Spleen (tissue), 11 donors: Measurements from ENCODE around the gene KRABD2.

Experiments
- DNase-seq: peaks from one replicate; pipeline ENCODE4 v3.0.0-alpha.2; 2020
- H3K27ac ChIP-seq, 8 donors: fragments of 200-600 bp; sonication (generic) in 7 of 8; 1 replicate in 4 of 8; 2 replicates in 4 of 8; pipeline versions ENCODE4 v1.5.0 to v1.8.0; 2016 to 2021; ENCODE audit warnings: inconsistent platforms in 4 of 8, mild to moderate bottlenecking in 4 of 8, moderate library complexity in 1 of 8
- H3K27me3 ChIP-seq, 7 donors: fragments of 200-600 bp; sonication (generic) in 6 of 7; replicated peaks in 1 of 7; 1 replicate in 4 of 7; 2 replicates in 3 of 7; pipeline versions ENCODE4 v1.5.0 to v1.8.0; 2016 to 2021; ENCODE audit warnings: inconsistent platforms in 3 of 7, mild to moderate bottlenecking in 1 of 7
- H3K36me3 ChIP-seq, 6 donors: fragments of 200-600 bp; sonication (generic) in 5 of 6; 1 replicate in 4 of 6; 2 replicates in 2 of 6; pipeline versions ENCODE4 v1.5.0 to v1.8.0; 2016 to 2021; ENCODE audit warnings: inconsistent platforms in 2 of 6
- H3K4me1 ChIP-seq, 6 donors: fragments of 200-600 bp; sonication (generic) in 5 of 6; 1 replicate in 3 of 6; 2 replicates in 3 of 6; pipeline versions ENCODE4 v1.5.0 to v1.8.0; 2016 to 2021; ENCODE audit warnings: inconsistent platforms in 3 of 6
- H3K4me3 ChIP-seq, 8 donors: fragments of 200-600 bp; sonication (generic) in 7 of 8; 1 replicate in 4 of 8; 2 replicates in 4 of 8; pipeline versions ENCODE4 v1.5.0 to v1.8.0; 2016 to 2021; ENCODE audit warnings: inconsistent platforms in 4 of 8, mild to moderate bottlenecking in 4 of 8, moderate library complexity in 2 of 8
- H3K9me3 ChIP-seq, 8 donors: fragments of 200-600 bp; sonication (generic) in 7 of 8; 1 replicate in 4 of 8; 2 replicates in 4 of 8; pipeline versions ENCODE4 v1.5.0 to v1.8.0; 2016 to 2021; ENCODE audit warnings: inconsistent platforms in 4 of 8
- POLR2A ChIP-seq, 3 donors: fragments of 450-650 bp; IDR thresholded peaks; one replicate each; pipeline ENCODE4 v1.5.1; 2017; ENCODE audit warnings: antibody characterized with exemption in 3 of 3, mild to moderate bottlenecking in 1 of 3
- POLR2AphosphoS5 ChIP-seq, 3 donors: sonication (generic); formaldehyde crosslinking; IDR thresholded peaks; one replicate each; pipeline ENCODE4 v1.5.1; 2017; ENCODE audit warnings: antibody characterized with exemption in 3 of 3
- WGBS, 5 donors: extraction: QIAGEN DNeasy Blood & Tissue Kit in 3 of 5; methylation state at CpG; one replicate each; pipeline versions ENCODE4 v1.1.5 to v1.1.7; 2013 to 2018; 5-methylcytosine and 5-hydroxymethylcytosine counted together
- intact Hi-C: fragments of 100-400 bp; cut with DNase I; formaldehyde crosslinking; loops from one replicate; pipeline ENCODE4 v1.15.0; 2023; ENCODE audit warnings: low total_unique reads
- TF ChIP-seq, protein P1 (sequence below), 11 experiments: fragments of 200-600 bp in 7 of 11; fragments of 450-650 bp in 4 of 11; sonication (generic) in 4 of 11; IDR thresholded peaks in 8 of 11; conservative IDR thresholded peaks in 3 of 11; 1 replicate in 7 of 11; 2 replicates in 4 of 11; pipeline versions ENCODE4 v1.4.0 to v1.8.0; 2016 to 2021; ENCODE audit warnings: antibody characterized with exemption in 11 of 11, inconsistent platforms in 4 of 11, mild to moderate bottlenecking in 1 of 11
- donor health status: healthy with polysubstance abuse.
- donor health status: DM: no; HTN: no; CAD: no; lungs with moderate emphysema.
- donor health status: DM: no; HTN: no; CAD: no.
- donor health status: Bipolar disorder and iron deficiency.
- donor health status: healthy.
- donor health status: DM: no; HTN: no; CAD: no.
- donor health status: DM: yes; HTN: yes; CAD: no.

Gene KRABD2

DNA sequence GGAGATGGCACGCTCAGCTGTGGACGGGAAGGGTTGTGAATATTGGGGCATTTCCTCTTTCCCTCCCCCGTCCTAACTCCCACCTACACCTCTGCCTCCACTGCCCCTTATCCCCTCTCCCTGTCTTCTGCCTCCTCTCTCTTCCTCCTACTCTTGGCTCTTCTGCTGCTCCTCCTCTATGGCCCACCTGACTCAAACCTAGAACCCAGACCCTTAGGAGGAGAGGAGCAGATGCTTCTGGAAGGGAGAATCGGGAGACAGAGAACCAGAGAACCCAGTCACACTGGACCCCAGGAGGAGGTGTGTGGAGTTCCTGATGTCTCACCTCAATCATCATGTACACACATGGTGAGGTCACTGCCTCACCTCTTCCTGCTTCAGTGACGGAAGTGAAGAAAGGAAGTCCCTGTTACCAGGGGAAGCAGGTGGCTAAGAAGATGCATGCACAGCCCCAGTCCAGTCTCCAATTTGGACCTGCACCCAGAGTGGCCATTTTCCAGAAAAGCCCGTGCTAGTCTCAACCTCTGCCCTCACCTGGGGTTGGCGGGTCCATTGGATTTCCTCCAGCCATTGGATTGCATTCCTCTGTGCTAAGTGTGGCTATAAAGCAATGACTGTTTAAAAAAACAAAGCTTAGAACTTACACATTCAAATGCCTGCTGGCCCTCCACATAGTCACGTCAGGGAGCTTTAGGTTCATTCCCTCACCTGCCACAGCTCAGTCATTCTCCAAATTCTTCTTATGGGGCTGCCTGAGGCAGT lies 17.1 kb upstream of the KRABD2 start:
- peak overlapping the region in 7 of 8 donors; percentile 12 to 80 (median 47) for H3K27ac ChIP-seq
- 54 to 59% (median 57%) methylated on average over 8 of the region's 8 CpGs for WGBS, 5 donors
- peak overlapping the region in 1 of 8 donors; percentile 17 for H3K4me3 ChIP-seq
- peaks cover 0 to 17% (median 8%) of the 10 kb centered on the region in 6 donors for H3K4me1 ChIP-seq
- intact Hi-C loops, result no loop called here
- H3K27me3 ChIP-seq, result peaks cover 0 to 53% (median 0%) of the 10 kb centered on the region in 7 donors
- no peaks in the 10 kb centered on the region for H3K36me3 ChIP-seq
- no peak for DNase-seq
- peak in 2 of 3 donors; percentile 14 to 88 for TF ChIP-seq POLR2AphosphoS5 (IDR thresholded peaks at IDR 0.05)
- TF ChIP-seq, protein P1, sequence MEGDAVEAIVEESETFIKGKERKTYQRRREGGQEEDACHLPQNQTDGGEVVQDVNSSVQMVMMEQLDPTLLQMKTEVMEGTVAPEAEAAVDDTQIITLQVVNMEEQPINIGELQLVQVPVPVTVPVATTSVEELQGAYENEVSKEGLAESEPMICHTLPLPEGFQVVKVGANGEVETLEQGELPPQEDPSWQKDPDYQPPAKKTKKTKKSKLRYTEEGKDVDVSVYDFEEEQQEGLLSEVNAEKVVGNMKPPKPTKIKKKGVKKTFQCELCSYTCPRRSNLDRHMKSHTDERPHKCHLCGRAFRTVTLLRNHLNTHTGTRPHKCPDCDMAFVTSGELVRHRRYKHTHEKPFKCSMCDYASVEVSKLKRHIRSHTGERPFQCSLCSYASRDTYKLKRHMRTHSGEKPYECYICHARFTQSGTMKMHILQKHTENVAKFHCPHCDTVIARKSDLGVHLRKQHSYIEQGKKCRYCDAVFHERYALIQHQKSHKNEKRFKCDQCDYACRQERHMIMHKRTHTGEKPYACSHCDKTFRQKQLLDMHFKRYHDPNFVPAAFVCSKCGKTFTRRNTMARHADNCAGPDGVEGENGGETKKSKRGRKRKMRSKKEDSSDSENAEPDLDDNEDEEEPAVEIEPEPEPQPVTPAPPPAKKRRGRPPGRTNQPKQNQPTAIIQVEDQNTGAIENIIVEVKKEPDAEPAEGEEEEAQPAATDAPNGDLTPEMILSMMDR (IDR thresholded peaks at IDR 0.05 in 8 of 11, conservative IDR thresholded peaks at IDR 0.05 in 3 of 11), result no peak
- no peaks in the 10 kb centered on the region for H3K9me3 ChIP-seq

DNA sequence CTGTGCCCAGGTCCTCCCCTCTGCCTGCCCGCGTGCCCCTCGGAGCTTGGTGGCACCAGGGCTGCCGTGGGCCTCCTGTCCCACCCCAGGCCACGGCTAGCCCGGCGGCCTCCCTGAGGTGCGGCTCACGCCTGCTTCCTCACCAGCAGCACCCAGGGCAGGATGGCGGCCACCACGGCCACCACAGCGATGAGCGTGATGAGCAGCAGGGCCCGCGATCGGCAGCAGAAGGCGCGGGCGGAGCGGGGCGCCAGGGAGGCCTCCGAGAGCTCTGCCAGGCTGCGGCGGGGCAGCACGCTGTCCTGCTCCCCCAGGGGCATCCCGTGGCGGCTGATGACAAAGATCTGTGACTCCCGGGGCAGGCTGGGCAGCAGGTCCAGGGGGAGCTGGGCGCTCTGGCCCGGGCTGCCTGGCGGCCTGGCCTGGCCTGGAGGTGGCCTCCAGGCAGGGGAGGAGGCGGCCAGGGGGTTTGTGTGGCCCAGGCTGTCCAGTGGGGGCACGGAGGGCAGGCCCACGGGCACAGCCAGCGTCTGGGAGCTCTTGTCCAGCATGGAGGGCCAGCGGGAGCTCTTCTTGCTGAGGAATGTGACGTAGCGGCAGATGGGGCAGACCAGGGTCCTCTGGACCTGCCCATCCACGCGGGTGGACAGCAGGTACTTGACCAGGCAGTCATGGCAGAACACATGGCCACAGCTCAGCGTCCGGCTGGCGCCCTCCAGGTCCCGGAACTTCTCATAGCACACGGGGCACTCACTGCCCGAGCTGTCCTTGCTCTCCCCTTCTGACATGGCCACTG lies 16.4 kb upstream of the KRABD2 start:
- Histone ChIP-seq H3K4me1 (peaks cover 0 to 23% (median 8%) of the 10 kb centered on the region in 6 donors), H3K9me3 (no peaks in the 10 kb centered on the region), H3K27me3 (peaks cover 0 to 45% (median 0%) of the 10 kb centered on the region in 7 donors), H3K4me3 (peak overlapping the region in 1 of 8 donors; percentile 17), H3K36me3 (no peaks in the 10 kb centered on the region), H3K27ac (peak overlapping the region in 7 of 8 donors; percentile 12 to 80 (median 47))
- TF ChIP-seq POLR2A (IDR thresholded peaks at IDR 0.05), result no peak
- no peak for TF ChIP-seq POLR2AphosphoS5 (IDR thresholded peaks at IDR 0.05)
- TF ChIP-seq, protein P1 (IDR thresholded peaks at IDR 0.05 in 8 of 11, conservative IDR thresholded peaks at IDR 0.05 in 3 of 11), result no peak
- WGBS, 5 donors, result 87 to 95% (median 92%) methylated on average over 15 to 46 of the region's 46 CpGs
- intact Hi-C loops, result no loop called here
- DNase-seq, result no peak

DNA sequence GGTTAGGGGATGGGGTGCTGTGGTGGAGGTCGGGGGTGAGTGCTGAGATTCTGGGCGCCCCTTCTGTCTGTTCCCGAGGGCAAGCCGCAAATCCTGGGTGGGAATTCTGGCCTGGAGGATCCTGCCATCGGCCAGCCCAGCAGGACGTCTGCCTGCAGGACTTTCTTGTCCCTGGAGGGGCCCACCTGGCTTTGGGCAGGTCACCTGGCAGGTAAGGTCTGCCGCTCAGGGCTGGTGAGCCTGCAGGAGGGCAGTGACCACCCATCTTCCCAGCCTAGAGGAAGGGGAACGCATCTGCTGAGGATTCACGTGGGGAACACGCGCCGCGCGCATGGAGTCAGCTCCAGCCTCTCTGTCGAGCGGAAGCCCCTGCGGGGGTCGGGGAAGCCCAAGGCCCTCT lies 15.8 kb upstream of the KRABD2 start:
- no peak for DNase-seq
- Histone ChIP-seq H3K36me3 (no peaks in the 10 kb centered on the region), H3K27me3 (peaks cover 0 to 39% (median 0%) of the 10 kb centered on the region in 7 donors), H3K4me1 (peaks cover 0 to 29% (median 8%) of the 10 kb centered on the region in 6 donors), H3K9me3 (no peaks in the 10 kb centered on the region), H3K27ac (no peak overlapping the region), H3K4me3 (no peak overlapping the region)
- TF ChIP-seq, protein P1 (IDR thresholded peaks at IDR 0.05 in 8 of 11, conservative IDR thresholded peaks at IDR 0.05 in 3 of 11), result no peak
- TF ChIP-seq POLR2AphosphoS5 (IDR thresholded peaks at IDR 0.05), result no peak
- TF ChIP-seq POLR2A (IDR thresholded peaks at IDR 0.05), result no peak
- 77 to 90% (median 85%) methylated on average over 10 to 18 of the region's 18 CpGs for WGBS, 5 donors
- intact Hi-C loops, result no loop called here

DNA sequence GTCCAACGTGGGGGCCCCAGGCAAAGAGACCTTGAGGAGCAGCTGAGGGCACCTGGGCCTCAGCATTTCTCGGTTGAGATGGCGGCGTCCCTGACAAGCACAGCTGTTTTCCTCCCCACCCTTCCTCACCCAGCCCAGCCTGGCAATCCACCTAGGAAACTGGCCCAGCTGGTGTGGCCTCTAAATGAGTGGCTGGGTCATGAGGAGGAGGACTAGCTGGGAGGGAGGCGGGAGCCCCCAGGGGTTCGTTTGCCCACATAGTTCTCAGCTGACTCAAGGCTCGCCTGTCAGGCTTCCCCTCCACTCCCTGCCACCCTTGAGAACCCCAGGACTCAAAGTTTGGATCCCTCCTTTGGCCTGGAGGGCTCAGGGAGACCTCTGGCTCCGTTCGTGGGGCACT lies 15.2 kb upstream of the KRABD2 start:
- Histone ChIP-seq H3K27me3 (peaks cover 0 to 34% (median 0%) of the 10 kb centered on the region in 7 donors), H3K4me1 (peaks cover 0 to 31% (median 8%) of the 10 kb centered on the region in 6 donors), H3K27ac (no peak overlapping the region), H3K4me3 (no peak overlapping the region), H3K36me3 (no peaks in the 10 kb centered on the region), H3K9me3 (no peaks in the 10 kb centered on the region)
- TF ChIP-seq POLR2AphosphoS5 (IDR thresholded peaks at IDR 0.05), result no peak
- TF ChIP-seq, protein P1 (IDR thresholded peaks at IDR 0.05 in 8 of 11, conservative IDR thresholded peaks at IDR 0.05 in 3 of 11), result no peak
- no peak for TF ChIP-seq POLR2A (IDR thresholded peaks at IDR 0.05)
- intact Hi-C loops, result no loop called here
- no peak for DNase-seq
- 33 to 56% (median 55%) methylated on average over 2 to 9 of the region's 9 CpGs for WGBS, 5 donors
